HCT116 (cell line): ENCODE measurements around the gene VWA5B1. TPM values are rescaled to one million over a fixed set of nuclear protein-coding genes. Genes with fewer than 3 reads are reported as not detected.

Experiments used
- ATAC-seq: fragments of 200-7000 bp; cut with Tn5 transposase; 2 replicates; pipeline ENCODE4 v1.9.1; 2020; ENCODE audit warnings: mild to moderate bottlenecking, moderate library complexity
- BruUV-seq: library from RNA; stranded (reverse); fragments of 400-500 nt; replicated peaks from 2 replicates; lab custom pipeline; 2021; lab: Mats Ljungman, UMichigan
- CTCF ChIA-PET: fragments of 300-600 bp; sonication (Branson Sonifier 250); formaldehyde crosslinking; loops from one replicate; lab custom pipeline; 2021; ENCODE audit warnings: antibody characterized with exemption; lab: Charles Lee
- POLR2A ChIA-PET: fragments of 300-600, 350-600 bp; sonication (Branson Sonifier 250); formaldehyde crosslinking; loops from one replicate; lab custom pipeline; 2021; ENCODE audit warnings: antibody characterized with exemption; lab: Charles Lee
- RAD21 ChIA-PET, 2 experiments: fragments of 300-600 bp; sonication (Branson Sonifier 250); formaldehyde crosslinking; loops; one replicate each; lab custom pipeline; 2023; ENCODE audit warnings: low total read pairs in 2 of 2; ENCODE audit not compliant: uncharacterized antibody in 2 of 2, unreplicated experiment in 2 of 2, low non-redundant PET in 1 of 2; lab: Charles Lee
- DNase-seq: peaks from one replicate; pipeline ENCODE4 v3.0.0-alpha.2; 2010; ENCODE audit warnings: low read depth, low spot score
- H2AFZ ChIP-seq: fragments of 200-600 bp; shearing (Covaris generic), sonication (generic); 2 replicates; pipeline ENCODE4 v1.6.1; 2017; ENCODE audit warnings: low read depth, mixed run types, mixed read lengths, antibody characterized with exemption, low read length; ENCODE audit not compliant: poor library complexity, severe bottlenecking
- H3K27ac ChIP-seq: 2 replicates; pipeline ENCODE4 v1.5.1; 2012; ENCODE audit warnings: low read depth, low read length
- H3K27me3 ChIP-seq: fragments of 200-600 bp; sonication (generic); 2 replicates; pipeline ENCODE4 v1.6.1; 2016; ENCODE audit warnings: mixed run types, low read length, mixed read lengths; ENCODE audit not compliant: insufficient read depth
- H3K36me3 ChIP-seq, 2 experiments: fragments of 200-500 bp in 1 of 2; fragments of 200-600 bp in 1 of 2; sonication (Bioruptor generic) in 1 of 2; sonication (generic) in 1 of 2; 2 replicates each; pipeline versions ENCODE4 v1.5.1 to v1.6.1; 2014 to 2016; ENCODE audit warnings: low read length in 2 of 2, inconsistent platforms in 1 of 2, mixed read lengths in 1 of 2, mixed run types in 1 of 2; ENCODE audit not compliant: insufficient read depth in 2 of 2, control insufficient read depth in 1 of 2
- H3K4me1 ChIP-seq, 2 experiments: fragments of 200-600 bp in 1 of 2; sonication (generic) in 1 of 2; 2 replicates each; pipeline versions ENCODE4 v1.5.1 to v1.6.1; 2012 to 2017; ENCODE audit warnings: low read length in 2 of 2, inconsistent platforms in 1 of 2, mild to moderate bottlenecking in 1 of 2, mixed read lengths in 1 of 2, mixed run types in 1 of 2, moderate library complexity in 1 of 2; ENCODE audit not compliant: insufficient read depth in 2 of 2, control insufficient read depth in 1 of 2
- H3K4me2 ChIP-seq: fragments of 200-600 bp; sonication (generic); 2 replicates; pipeline ENCODE4 v1.6.1; 2017; ENCODE audit warnings: mixed run types, low read length, mixed read lengths
- H3K4me3 ChIP-seq, 2 experiments: fragments of 200-600 bp in 1 of 2; sonication (generic) in 1 of 2; replicated peaks in 1 of 2; 2 replicates each; pipeline ENCODE4 v1.5.1; 2011 to 2016; ENCODE audit warnings: low read length in 2 of 2, control low read depth in 1 of 2, low read depth in 1 of 2, mild to moderate bottlenecking in 1 of 2, mixed read lengths in 1 of 2, mixed run types in 1 of 2
- H3K79me2 ChIP-seq: fragments of 200-600 bp; sonication (generic); 2 replicates; pipeline ENCODE4 v1.6.1; 2017; ENCODE audit warnings: mild to moderate bottlenecking, mixed run types, low read length, moderate library complexity, mixed read lengths; ENCODE audit not compliant: insufficient read depth
- H3K9ac ChIP-seq: fragments of 200-600 bp; sonication (generic); 2 replicates; pipeline ENCODE4 v1.6.1; 2016; ENCODE audit warnings: low read length, mixed read lengths
- H3K9me2 ChIP-seq: fragments of 200-600 bp; sonication (generic), shearing (Covaris generic); 2 replicates; pipeline ENCODE4 v1.6.1; 2017; ENCODE audit warnings: mixed run types, mild to moderate bottlenecking, moderate library complexity; ENCODE audit not compliant: insufficient read depth
- H3K9me3 ChIP-seq, 2 experiments: fragments of 200-500 bp in 1 of 2; fragments of 200-600 bp in 1 of 2; sonication (Bioruptor generic) in 1 of 2; sonication (generic) in 1 of 2; 2 replicates each; pipeline ENCODE4 v1.6.1; 2014 to 2017; ENCODE audit warnings: low read length in 2 of 2, mixed read lengths in 2 of 2, inconsistent platforms in 1 of 2, low read depth in 1 of 2, mild to moderate bottlenecking in 1 of 2, mixed run types in 1 of 2, moderate library complexity in 1 of 2; ENCODE audit not compliant: control insufficient read depth in 1 of 2, insufficient read depth in 1 of 2
- H4K20me1 ChIP-seq: fragments of 200-600 bp; sonication (generic), shearing (Covaris generic); 2 replicates; pipeline ENCODE4 v1.6.1; 2017; ENCODE audit warnings: mixed run types, mild to moderate bottlenecking, moderate library complexity; ENCODE audit not compliant: insufficient read depth
- CBX3 ChIP-seq: IDR thresholded peaks from 2 replicates; pipeline ENCODE4 v1.6.1; 2012; ENCODE audit warnings: low read depth
- EGR1 ChIP-seq: IDR thresholded peaks from 2 replicates; pipeline ENCODE4 v1.6.1; 2012; ENCODE audit warnings: low read depth
- POLR2A ChIP-seq: IDR thresholded peaks from 2 replicates; pipeline ENCODE4 v1.7.0; 2011; ENCODE audit warnings: borderline replicate concordance; ENCODE audit not compliant: insufficient read depth, insufficient read length; ENCODE audit errors: extremely low read depth
- RAD21 ChIP-seq: IDR thresholded peaks from 2 replicates; pipeline ENCODE4 v1.6.1; 2012; ENCODE audit warnings: low read depth, mild to moderate bottlenecking
- SRF ChIP-seq: IDR thresholded peaks from 2 replicates; pipeline ENCODE4 v1.6.1; 2012; ENCODE audit warnings: low read depth
- YY1 ChIP-seq: IDR thresholded peaks from 2 replicates; pipeline ENCODE4 v1.6.1; 2011; ENCODE audit warnings: low read length, low read depth, moderate library complexity, mild to moderate bottlenecking; ENCODE audit not compliant: insufficient replicate concordance; ENCODE audit errors: extremely low read depth
- ZFX ChIP-seq: fragments of 450-650 bp; IDR thresholded peaks from 2 replicates; pipeline ENCODE4 v1.6.1; 2017
- intact Hi-C: fragments of 100-400 bp; cut with micrococcal nuclease; formaldehyde crosslinking; loops from 2 replicates; pipeline ENCODE4 v1.10.0; 2022
- total RNA-seq: library from RNA; stranded (reverse); gene quantifications from one replicate; pipeline ENCODE4 v1.2.1, GENCODE V29; 2021; ENCODE audit not compliant: unreplicated experiment
- TF ChIP-seq, protein P1 (sequence below), 3 experiments: fragments of 200-600 bp in 1 of 3; sonication (generic) in 1 of 3; IDR thresholded peaks in 2 of 3; conservative IDR thresholded peaks in 1 of 3; 2 replicates each; pipeline ENCODE4 v1.5.1; 2012 to 2017; ENCODE audit warnings: low read depth in 2 of 3, low read length in 2 of 3, antibody characterized with exemption in 1 of 3, borderline replicate concordance in 1 of 3, control low read depth in 1 of 3, mild to moderate bottlenecking in 1 of 3, mixed read lengths in 1 of 3, mixed run types in 1 of 3, moderate library complexity in 1 of 3; ENCODE audit not compliant: insufficient read depth in 1 of 3
- TF ChIP-seq, protein P2 (sequence below): IDR thresholded peaks from 2 replicates; pipeline ENCODE4 v1.6.1; 2012

Gene VWA5B1
- total RNA-seq, 1 experiment from 2014 or later: not detected

DNA sequence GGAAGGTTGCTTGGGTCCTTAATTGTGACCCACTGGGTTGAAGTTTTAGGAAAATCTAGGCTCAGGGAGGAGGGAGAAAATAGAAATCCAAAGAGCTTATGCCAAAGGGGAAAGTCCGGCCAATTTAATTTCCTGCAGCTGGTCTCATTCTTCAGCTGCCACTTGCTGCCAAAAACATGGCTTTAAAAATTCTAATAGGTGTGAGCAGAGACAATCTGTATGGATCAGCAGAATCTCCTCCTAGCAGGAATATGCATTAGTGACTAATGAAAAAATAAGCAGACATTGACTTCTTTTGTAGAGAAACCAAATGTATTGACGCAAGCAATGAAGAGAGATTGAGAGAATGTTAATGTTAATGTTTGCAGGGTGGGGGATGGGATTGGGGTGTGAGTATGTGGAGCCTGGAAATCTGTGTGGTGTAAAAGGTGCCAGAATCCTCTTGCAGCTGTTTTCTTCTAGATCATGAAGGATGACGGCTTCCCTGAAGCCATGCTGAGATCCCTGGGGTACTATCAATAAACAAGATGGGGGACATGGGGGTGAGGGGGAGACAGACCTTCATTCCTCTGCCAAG, 35.3 kb downstream of the VWA5B1 start:
- Histone ChIP-seq H3K27me3 (peaks cover 21% of the 10 kb centered on the region; the same call in 1 of the 2 replicates), H3K79me2 (no peaks in the 10 kb centered on the region), H3K4me1 (no peaks in the 10 kb centered on the region), H3K4me2 (no peak overlapping the region), H3K9ac (no peak overlapping the region), H4K20me1 (no peaks in the 10 kb centered on the region), H3K9me2 (no peaks in the 10 kb centered on the region), H2AFZ (no peak overlapping the region), H3K27ac (no peak overlapping the region), H3K4me3 (no peak overlapping the region), H3K9me3 (no peaks in the 10 kb centered on the region), H3K36me3 (no peaks in the 10 kb centered on the region)
- TF ChIP-seq RAD21 (no peak), POLR2A (no peak), SRF (no peak), YY1 (no peak), CBX3 (no peak), EGR1 (no peak), ZFX (no peak)
- TF ChIP-seq, protein P1, sequence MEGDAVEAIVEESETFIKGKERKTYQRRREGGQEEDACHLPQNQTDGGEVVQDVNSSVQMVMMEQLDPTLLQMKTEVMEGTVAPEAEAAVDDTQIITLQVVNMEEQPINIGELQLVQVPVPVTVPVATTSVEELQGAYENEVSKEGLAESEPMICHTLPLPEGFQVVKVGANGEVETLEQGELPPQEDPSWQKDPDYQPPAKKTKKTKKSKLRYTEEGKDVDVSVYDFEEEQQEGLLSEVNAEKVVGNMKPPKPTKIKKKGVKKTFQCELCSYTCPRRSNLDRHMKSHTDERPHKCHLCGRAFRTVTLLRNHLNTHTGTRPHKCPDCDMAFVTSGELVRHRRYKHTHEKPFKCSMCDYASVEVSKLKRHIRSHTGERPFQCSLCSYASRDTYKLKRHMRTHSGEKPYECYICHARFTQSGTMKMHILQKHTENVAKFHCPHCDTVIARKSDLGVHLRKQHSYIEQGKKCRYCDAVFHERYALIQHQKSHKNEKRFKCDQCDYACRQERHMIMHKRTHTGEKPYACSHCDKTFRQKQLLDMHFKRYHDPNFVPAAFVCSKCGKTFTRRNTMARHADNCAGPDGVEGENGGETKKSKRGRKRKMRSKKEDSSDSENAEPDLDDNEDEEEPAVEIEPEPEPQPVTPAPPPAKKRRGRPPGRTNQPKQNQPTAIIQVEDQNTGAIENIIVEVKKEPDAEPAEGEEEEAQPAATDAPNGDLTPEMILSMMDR (IDR thresholded peaks at IDR 0.05 in 2 of 3, conservative IDR thresholded peaks at IDR 0.05 in 1 of 3; ENCODE audit: borderline replicate concordance in 1 of 3, insufficient read depth in 1 of 3, low read depth in 2 of 3, low read length in 2 of 3): no peak
- TF ChIP-seq, protein P2, sequence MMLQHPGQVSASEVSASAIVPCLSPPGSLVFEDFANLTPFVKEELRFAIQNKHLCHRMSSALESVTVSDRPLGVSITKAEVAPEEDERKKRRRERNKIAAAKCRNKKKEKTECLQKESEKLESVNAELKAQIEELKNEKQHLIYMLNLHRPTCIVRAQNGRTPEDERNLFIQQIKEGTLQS: no peak
- intact Hi-C loops: no loop called here
- CTCF ChIA-PET: interaction anchor here (1.2 kb wide), 1 partner anchor 36 kb away, joined by 4 read pairs; no protein-coding TSS in a partner anchor
- POLR2A ChIA-PET: no interaction called here
- RAD21 ChIA-PET: no interaction called here
- ATAC-seq: no peak
- no peak for DNase-seq
- no TSS peak for BruUV-seq
